ENCODE data around the gene KCNJ16.
"Not testable (repeated sequence)": the region's sequence is repeated elsewhere in the genome, so short reads cannot be mapped to it uniquely, and the experiment has no call there.

KCNJ16 gene
- 0 to 0.15 (median 0) reads per million in 4 donors for total RNA-seq

DNA sequence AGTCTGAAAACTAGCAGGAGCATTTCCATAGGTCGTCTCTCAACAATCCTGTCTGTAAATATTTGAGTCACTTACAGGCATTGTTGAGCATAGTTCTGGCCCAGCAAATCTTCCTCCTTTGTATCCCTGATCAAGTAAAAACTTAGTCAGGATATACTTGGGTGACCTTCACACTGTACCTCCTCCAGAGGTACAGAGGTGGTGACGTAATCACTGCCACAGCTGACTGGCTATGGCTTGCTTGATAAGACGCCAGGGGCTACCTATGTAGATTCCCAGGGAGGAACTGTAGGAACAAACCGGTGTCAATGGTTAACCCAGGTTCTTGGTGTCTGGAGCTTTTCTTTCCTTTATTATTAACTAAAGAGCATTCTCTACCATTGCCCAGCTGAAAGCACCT is at the start of gene KCNJ16:
KCNJ16 (plus strand) TSS at position 270 of the 400 bp plus-strand sequence. CDS start 56,863 bp downstream, outside the sequence.
- no peak for DNase-seq

- DNase-seq, result no peak
These were observed 46.6 kb upstream of the KCNJ16 start for GRCh38 chr17:70028397-70028796.

DNA sequence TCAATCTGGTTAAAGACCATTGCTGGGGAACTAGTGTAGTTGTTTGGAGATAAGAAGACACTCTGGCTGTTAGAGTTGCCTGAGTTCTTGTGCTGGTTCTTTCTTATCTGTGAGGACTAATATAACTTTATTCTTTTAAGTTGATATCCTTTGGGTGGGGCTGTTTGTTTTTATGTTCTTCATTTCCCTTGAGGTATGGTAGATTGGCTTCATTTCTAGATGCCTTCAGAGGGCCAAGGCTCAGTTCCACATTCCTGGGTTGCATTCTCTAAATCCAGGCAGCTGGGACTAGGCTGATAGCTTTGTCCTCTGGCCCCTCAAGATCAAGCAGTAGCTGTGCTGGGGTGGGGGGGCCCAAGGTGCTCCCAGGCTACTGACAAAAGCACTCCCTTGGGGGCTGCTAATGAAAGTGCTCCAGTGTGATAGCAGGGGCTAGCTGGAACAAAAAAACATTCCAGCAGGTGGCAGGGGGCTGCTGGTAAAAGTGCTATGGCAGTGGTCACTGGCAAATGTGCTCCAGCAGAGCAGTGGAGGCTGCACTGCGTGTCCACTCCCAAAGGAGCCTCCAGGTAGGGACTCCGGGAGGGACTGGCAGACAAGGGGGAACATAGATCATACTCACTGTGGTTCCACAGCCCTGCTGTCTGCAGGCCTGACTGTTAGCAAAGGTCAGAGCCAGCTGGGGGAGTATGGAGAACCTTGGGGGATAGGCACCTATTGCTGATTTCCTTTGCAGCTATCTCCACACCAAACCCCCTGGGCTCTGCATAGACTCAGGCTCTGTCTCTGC is 45.9 kb upstream of the KCNJ16 start:
- DNase-seq, result no peak

- no peak for DNase-seq
These were observed 44.7 kb upstream of the KCNJ16 start for GRCh38 chr17:70030371-70030770.

GRCh38 chr17:70031341-70031740 is 43.7 kb upstream of the KCNJ16 start:
- no peak for DNase-seq

DNA sequence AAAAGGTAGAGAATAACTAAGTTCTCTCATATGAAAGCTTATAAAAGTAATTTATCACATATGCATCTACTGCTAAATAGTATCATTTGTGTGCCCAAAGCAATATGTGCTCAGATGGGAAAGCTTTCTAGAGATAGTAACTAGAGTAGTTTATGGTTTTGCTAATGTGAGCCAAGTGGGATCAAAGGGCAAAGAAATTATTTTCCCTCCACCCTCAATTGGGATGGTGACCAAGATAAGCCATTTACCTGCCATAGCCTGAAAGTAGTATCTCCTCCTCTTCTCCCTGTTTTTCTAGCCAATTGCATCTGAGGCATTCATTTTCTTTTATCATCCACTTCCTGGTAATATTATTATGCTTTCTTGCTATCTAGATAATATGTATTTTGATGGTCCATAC is 41.9 kb upstream of the KCNJ16 start:
- no peak for DNase-seq

DNA sequence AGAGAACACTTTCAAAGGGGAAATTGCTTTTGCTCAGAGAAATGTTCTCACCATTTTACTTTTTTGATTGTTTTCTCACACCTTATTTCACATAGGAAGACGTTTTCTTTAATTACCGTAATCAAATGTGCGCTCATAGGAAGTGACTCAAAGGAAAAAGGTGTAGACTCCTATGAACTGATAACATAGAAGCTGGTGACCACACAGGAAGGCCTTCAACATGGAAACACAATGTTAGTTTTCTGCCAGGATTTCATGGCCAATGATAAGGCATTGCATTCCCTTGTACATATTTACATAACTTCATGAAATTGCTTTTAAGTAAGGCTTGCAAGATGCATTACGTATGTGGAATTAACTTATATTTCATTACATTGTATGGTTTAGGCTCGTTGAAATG is 40.9 kb upstream of the KCNJ16 start:
- no peak for DNase-seq

DNA sequence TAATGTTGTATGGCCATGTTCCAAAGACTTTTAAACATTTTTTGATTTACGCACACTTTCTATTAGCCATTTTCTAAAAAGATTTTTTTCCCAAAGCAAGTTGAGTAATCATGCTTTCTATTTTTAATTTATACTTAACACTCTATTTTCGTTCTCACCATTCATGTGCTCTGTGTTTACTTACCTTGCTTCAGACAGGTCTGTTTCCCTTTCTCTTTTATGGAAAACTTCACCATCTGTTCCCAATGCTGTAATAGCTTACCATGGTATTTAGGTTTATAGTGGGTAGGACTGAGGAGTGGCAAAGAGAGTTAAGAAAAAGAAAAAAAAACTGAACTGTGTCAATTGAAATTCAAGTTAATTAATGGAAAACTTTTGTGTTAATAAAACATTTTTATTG is 37.5 kb upstream of the KCNJ16 start:
- no peak for DNase-seq

GRCh38 chr17:70040336-70040735 is 34.7 kb upstream of the KCNJ16 start:
- no peak for DNase-seq

DNA sequence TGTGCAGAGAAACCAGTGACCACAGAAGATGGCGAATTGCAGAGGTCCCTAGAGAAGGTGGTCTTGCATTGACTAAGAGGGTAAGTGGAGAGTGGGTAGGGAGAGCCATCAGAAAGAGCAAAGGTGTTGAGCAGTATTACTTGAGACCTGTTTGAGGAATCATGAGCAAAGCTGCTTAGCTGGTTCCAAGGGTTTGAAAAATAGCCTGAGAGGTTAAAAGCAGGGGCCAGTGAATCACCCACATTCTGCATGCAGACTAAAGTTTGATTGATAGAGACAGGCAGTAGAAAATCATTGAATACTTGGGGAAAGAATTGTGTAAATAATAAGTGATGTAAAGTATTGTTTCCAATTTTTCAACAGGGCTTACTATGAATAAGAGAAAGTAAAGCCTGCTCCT is 34.0 kb upstream of the KCNJ16 start:
- no peak for DNase-seq

- no peak for DNase-seq
These were observed 33.5 kb upstream of the KCNJ16 start for GRCh38 chr17:70041540-70041939.

GRCh38 chr17:70045780-70046179 is 29.2 kb upstream of the KCNJ16 start:
- DNase-seq, result not testable (repeated sequence)

GRCh38 chr17:70047619-70048419 is 27.2 kb upstream of the KCNJ16 start:
- DNase-seq, result no peak

- no peak for DNase-seq
These were observed 25.0 kb upstream of the KCNJ16 start for GRCh38 chr17:70049801-70050591.

DNA sequence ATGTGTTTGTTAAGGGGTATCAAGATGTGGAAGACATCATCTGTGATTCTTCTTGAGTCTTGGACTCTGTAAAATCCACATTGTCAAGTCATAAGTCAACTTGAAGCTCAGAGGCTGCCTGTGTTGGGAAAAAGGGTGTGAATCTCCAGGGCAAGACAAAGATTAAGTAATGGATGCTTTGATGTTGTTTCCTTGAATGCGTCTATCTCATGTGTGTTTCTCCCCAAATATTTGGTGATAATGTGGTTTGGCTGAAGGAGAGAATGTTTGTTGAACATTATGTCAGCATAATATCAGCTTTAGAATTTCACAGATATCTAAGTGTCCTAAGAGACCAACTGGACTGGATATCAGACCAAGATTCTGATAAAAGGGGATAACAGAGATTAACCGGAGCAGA is 24.1 kb upstream of the KCNJ16 start:
- DNase-seq, result no peak

DNA sequence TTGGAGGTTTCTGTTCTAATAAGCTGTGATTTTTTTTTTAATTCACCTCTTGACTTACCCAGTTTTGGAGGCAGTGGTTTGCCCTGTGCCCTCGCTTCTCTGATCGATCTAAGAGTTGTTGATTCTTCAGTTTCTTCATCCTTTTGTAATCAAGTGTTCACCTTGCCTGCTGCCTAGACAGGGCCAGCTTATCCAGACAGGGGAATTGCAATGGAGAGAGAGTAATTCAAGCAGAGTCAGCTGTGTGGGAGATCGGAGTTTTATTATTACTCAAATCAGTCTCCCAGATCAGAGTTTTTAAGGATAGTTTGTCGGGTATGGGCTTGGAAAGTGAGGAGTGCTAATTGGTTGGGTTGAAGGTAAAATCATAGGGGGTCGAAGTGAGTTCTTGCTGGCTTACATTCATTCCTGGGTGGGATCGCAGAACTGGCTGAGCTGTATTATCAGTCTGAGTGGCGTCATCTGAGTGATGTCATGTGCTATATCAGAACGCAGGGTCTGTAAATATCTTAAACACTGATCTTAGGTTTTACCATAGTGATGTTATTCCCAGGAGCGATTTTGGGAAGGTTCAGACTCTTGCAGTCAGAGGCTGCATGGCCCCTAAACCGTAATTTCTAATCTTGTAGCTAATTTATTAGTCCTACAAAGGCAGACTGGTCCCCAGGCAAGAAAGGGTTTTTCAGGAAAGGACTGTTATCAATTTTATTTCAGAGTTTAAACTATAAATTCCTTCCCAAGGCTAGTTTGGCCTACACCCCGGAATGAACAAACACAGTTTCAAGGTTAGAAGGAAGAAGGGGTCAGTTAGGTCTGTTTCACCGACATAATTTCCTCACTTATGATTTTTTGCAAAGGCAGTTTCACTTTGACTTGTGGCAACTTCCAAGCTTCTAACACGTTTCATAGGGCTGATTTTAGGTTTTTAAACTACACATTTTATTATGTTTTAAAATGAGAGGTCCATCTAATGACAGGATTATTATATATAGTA is 21.5 kb upstream of the KCNJ16 start:
- DNase-seq, result no peak

DNA sequence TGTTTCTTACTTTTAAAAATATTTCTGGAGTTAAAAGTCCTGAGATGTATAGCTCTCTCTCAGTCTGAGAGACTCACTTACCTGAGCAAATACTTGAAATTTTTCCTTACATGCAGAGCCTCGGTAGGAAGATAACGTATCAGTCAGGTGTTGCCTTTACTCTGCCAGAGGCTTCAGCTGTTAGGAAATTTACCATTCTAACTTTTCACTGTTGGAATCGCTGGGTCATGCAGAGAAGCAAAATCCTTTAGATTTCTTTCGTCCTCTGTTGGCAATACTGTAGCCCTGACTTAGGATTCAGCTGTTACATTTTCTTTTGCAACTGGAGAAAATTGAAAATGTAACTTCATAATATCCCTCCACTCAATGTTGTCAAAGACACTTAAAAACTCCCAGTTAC is 20.0 kb upstream of the KCNJ16 start:
- DNase-seq, result no peak

DNA sequence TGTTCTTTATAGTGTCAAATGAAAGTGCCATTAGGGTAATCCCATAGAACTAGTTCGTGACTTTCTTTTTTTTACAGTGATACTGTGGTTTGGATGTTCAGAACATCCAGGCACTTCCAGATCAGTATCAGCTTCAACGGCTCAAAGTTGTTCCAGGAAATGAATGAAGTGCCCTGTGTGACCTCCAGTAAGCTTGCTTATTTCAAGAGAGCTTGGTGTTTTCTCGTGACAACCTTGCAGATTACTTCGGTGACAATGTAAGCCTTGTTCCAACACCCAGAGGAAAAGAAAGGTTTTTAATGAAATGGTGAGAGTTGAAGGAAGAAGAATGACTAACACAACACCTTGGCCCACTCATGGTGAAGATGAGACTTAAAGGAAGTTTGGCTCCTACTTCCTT is 16.0 kb upstream of the KCNJ16 start:
- peak in 1 of 5 donors; percentile 30 for DNase-seq

GRCh38 chr17:70059649-70060048 is 15.4 kb upstream of the KCNJ16 start:
- DNase-seq, result no peak

- no peak for DNase-seq
These were observed 14.6 kb upstream of the KCNJ16 start for GRCh38 chr17:70060415-70060814.

DNA sequence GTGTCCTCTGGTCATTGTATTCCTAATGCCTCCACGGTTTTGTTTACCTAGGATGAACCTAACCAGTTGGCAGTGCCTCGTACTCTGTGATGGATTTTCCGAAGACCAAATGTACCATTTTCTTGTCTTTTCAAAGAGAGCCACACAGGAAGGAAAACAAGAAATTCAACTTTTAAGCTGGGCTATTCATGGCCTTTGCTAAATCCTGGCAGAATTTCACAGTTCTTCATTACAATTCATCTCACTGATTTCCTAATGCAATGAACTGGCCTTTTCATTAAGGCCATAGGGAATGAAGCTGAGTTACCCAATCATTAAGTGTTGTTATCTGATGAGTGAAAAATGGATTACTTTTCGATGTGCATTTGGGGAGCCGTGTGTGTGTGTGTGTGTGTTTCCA is 7.9 kb upstream of the KCNJ16 start:
- no peak for DNase-seq
